Heart right ventricle (tissue), 16 donors: ENCODE measurements around the gene NUF2. TPM values are rescaled to one million over a fixed set of nuclear protein-coding genes. Genes with fewer than 3 reads are reported as not detected.
"Not testable (repeated sequence)": the region's sequence is repeated elsewhere in the genome, so short reads cannot be mapped to it uniquely, and the experiment has no call there.

Experiments
- ATAC-seq, 8 donors: fragments of 200-7000 bp; cut with Tn5 transposase; one replicate each; pipeline ENCODE4 v1.9.1; 2020; ENCODE audit warnings: mild to moderate bottlenecking in 8 of 8, moderate library complexity in 8 of 8, moderate number of reproducible peaks in 1 of 8
- DNase-seq, 2 donors: peaks; one replicate each; pipeline ENCODE4 v3.0.0-alpha.2; 2020
- H3K27ac ChIP-seq, 10 donors: fragments of 200-600 bp; sonication (generic) in 2 of 10; one replicate each; pipeline versions ENCODE4 v1.5.0 to v1.8.0; 2020 to 2022; ENCODE audit warnings: mild to moderate bottlenecking in 3 of 10
- H3K27me3 ChIP-seq, 7 donors: fragments of 200-600 bp; one replicate each; pipeline ENCODE4 v1.8.0; 2021 to 2022; ENCODE audit warnings: mild to moderate bottlenecking in 2 of 7
- H3K36me3 ChIP-seq, 9 donors: fragments of 200-600 bp; sonication (generic) in 1 of 9; one replicate each; pipeline versions ENCODE4 v1.5.0 to v1.8.0; 2020 to 2022; ENCODE audit warnings: mild to moderate bottlenecking in 2 of 9
- H3K4me1 ChIP-seq, 9 donors: fragments of 200-600 bp; sonication (generic) in 1 of 9; one replicate each; pipeline versions ENCODE4 v1.5.0 to v1.8.0; 2020 to 2022; ENCODE audit warnings: mild to moderate bottlenecking in 4 of 9
- H3K4me3 ChIP-seq, 10 donors: fragments of 200-600 bp; sonication (generic) in 2 of 10; one replicate each; pipeline versions ENCODE4 v1.5.0 to v1.8.0; 2020 to 2022; ENCODE audit warnings: mild to moderate bottlenecking in 7 of 10, moderate library complexity in 2 of 10
- H3K9me3 ChIP-seq, 11 donors: fragments of 200-600 bp in 10 of 11; sonication (generic) in 2 of 11; one replicate each; pipeline versions ENCODE4 v1.5.0 to v1.8.0; 2013 to 2022; ENCODE audit warnings: mild to moderate bottlenecking in 2 of 11, control low read depth in 1 of 11, moderate library complexity in 1 of 11
- WGBS, 2 donors: extraction: QIAGEN DNeasy Blood & Tissue Kit; methylation state at CpG; one replicate each; pipeline ENCODE4 v1.1.7; 2013; ENCODE audit warnings: inconsistent platforms in 1 of 2; 5-methylcytosine and 5-hydroxymethylcytosine counted together
- intact Hi-C, 10 donors: fragments of 100-400 bp; cut with DNase I; formaldehyde crosslinking; loops; one replicate each; pipeline versions ENCODE4 v1.11.1 to v1.14.2; 2022
- polyA plus RNA-seq, 2 donors: library from polyadenylated mRNA; stranded (reverse); fragments of 200-250 nt; gene quantifications; one replicate each; pipeline ENCODE4 v1.2.3, GENCODE V29; 2013
- total RNA-seq, 10 donors: library from RNA; stranded (reverse); fragmentation: NEBNext Ultra II Directional in 3 of 10; extraction: Animal tissue kit (Norgen Biotek cat#: 25700) in 3 of 10; gene quantifications; one replicate each; pipeline versions ENCODE4 v1.2.1 to v1.2.4, GENCODE V29; 2021 to 2023
- TF ChIP-seq, protein P1 (sequence below), 9 donors: fragments of 200-600 bp; sonication (generic) in 2 of 9; IDR thresholded peaks; one replicate each; pipeline versions ENCODE4 v1.5.0 to v1.8.0; 2021 to 2022; ENCODE audit warnings: antibody characterized with exemption in 9 of 9, mild to moderate bottlenecking in 5 of 9, moderate library complexity in 1 of 9
- donor health status: Arrhythmogenic right ventricular cardiomyopathy.
- donor health status: ischemic (EF 13 %, LVEDD 7.1; RV severe dilation, severe dysfunction).
- donor health status: healthy with polysubstance abuse.
- donor health status: DM: no; HTN: yes; CAD: no.
- donor health status: DM: no; HTN: no; CAD: no.
- donor health status: ischemic (EF 25% LVEDD 6.9; RV normal size, moderate dysfunction).
- donor health status: ischemic (EF 25% LVEDD 5.7; RV mildly dilated, moderate dysfunction).
- donor health status: healthy.
- donor health status: DM: yes; HTN: yes; CAD: no.
- donor health status: Ischemic cardiomyopathy.
- donor health status: ischemic (EF 35%, LVEDD 5.7; RV mildly dilated, moderate dysfunction).
- donor health status: nonischemic (EF 11% LVEDD 7.7; RV severe dilation, severe dysfunction).
- donor health status: DM: yes; HTN: yes; CAD: no.
- donor health status: PGD.
- donor health status: ischemic (EF 29% LVEDD 5.4; RV normal size, mild dysfunction).
- donor health status: nonischemic (EF 23%, LVEDD 6.1; RV moderate dilation, normal function).

The NUF2 gene
- total and polyA plus RNA-seq, 12 donors: 0.15 to 2.5 (median 0.37) TPM; not detected in 5

DNA sequence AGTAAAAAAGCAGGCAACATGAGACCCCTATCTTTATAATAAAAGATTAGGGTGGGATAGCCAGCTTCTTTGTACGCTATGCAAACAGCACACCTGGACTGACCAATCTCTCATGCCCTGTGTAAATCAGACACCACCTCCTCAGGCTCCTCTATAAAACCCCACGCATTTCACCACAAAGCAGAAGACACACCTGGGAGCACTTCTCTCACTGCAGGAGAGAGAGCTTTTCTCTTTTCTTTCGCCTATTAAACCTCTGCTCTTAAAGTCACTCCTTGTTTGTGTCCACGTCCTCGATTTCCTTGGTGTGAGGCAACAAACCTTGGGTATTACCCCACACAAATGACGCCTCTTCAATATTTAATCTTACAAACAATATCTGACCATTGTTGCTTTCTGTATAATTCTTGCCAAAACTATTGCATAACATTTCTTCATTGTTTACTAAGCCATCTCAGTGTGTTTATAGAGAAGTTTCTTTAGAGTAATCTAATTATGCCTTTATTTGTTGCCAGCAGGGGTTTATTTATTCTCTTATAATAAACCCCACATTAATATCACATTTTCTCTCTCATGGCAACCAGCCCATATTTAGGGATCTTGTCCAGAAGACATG, 31.6 kb upstream of the NUF2 start:
- intact Hi-C loops: no loop called here
- Histone ChIP-seq H3K4me1 (no peaks in the 10 kb centered on the region), H3K36me3 (no peaks in the 10 kb centered on the region), H3K27ac (no peak overlapping the region), H3K9me3 (peaks cover 0 to 4% (median 0%) of the 10 kb centered on the region in 11 donors), H3K4me3 (no peak overlapping the region), H3K27me3 (no peaks in the 10 kb centered on the region)
- ATAC-seq (no peak), DNase-seq (no peak)
- WGBS, 2 donors: 90 to 92% methylated on average over 6 of the region's 6 CpGs
- TF ChIP-seq, protein P1, sequence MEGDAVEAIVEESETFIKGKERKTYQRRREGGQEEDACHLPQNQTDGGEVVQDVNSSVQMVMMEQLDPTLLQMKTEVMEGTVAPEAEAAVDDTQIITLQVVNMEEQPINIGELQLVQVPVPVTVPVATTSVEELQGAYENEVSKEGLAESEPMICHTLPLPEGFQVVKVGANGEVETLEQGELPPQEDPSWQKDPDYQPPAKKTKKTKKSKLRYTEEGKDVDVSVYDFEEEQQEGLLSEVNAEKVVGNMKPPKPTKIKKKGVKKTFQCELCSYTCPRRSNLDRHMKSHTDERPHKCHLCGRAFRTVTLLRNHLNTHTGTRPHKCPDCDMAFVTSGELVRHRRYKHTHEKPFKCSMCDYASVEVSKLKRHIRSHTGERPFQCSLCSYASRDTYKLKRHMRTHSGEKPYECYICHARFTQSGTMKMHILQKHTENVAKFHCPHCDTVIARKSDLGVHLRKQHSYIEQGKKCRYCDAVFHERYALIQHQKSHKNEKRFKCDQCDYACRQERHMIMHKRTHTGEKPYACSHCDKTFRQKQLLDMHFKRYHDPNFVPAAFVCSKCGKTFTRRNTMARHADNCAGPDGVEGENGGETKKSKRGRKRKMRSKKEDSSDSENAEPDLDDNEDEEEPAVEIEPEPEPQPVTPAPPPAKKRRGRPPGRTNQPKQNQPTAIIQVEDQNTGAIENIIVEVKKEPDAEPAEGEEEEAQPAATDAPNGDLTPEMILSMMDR (IDR thresholded peaks at IDR 0.05): no peak

DNA sequence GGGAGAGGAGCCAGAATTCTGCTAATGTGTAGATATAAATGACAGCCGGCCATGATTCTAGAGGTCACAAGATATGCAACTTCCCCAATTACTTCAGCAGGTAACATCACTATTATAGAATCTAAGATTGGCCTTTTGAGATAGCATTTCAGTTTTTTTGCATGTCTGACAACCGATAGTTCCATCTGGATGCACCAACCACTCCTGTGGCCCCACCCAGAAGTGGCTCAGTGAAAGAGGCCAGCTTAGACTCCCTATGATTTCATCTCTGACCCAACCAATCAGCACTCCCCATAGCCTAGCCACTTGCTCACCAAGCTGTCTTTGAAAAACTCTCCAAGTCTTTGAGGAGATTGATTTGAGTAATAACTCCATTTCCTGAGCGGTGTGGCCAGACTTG, 30.3 kb upstream of the NUF2 start:
- 93 to 95% methylated on average over 3 of the region's 3 CpGs for WGBS, 2 donors
- no peak for ATAC-seq
- intact Hi-C loops: no loop called here
- H3K27me3 ChIP-seq: no peaks in the 10 kb centered on the region
- no peak overlapping the region for H3K4me3 ChIP-seq
- H3K9me3 ChIP-seq: peaks cover 0 to 4% (median 0%) of the 10 kb centered on the region in 11 donors
- no peak for DNase-seq
- no peak overlapping the region for H3K27ac ChIP-seq
- H3K36me3 ChIP-seq: no peaks in the 10 kb centered on the region
- TF ChIP-seq, protein P1 (IDR thresholded peaks at IDR 0.05): no peak
- H3K4me1 ChIP-seq: no peaks in the 10 kb centered on the region

DNA sequence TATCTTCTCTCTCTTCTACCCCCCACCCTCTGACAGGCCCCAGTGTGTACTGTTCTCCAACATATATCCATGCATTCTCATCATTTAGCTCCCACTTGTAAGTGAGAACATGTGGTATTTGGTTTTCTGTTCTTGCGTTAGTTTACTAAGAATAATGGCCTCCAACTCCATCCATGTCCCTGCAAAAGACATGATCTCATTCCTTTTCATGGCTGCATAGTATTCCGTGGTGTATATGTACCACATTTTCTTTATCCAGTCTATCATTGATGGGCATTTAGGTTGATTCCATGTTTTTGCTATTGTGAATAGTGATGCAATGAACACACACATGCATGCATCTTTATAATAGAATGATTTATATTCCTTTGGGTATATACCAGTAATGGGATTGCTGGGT, 29.6 kb upstream of the NUF2 start:
- WGBS, 2 donors: 98% methylated on average over 2 of the region's 2 CpGs
- H3K36me3 ChIP-seq, ATAC-seq: not testable (repeated sequence)

DNA sequence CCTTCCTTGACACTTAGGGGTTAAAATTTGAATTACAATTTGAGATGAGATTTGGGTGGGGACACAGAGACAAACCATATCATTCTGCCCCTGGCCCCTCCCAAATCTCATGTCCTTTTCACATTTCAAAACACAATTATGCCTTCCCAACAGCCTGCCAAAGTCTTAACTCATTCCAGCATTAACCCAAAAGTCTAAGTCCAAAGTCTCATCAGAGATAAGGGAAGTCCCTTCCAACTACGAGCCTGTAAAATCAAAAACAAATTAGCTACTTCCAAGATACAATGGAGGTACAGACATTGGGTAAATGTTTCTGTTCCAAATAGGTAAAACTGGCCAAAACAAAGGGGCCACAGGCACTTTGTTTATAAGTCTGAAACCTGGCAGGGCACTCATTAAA, 28.3 kb upstream of the NUF2 start:
- H3K27ac ChIP-seq, H3K36me3 ChIP-seq, H3K27me3 ChIP-seq, intact Hi-C loops, DNase-seq, H3K4me1 ChIP-seq, H3K4me3 ChIP-seq, ATAC-seq, H3K9me3 ChIP-seq: not testable (repeated sequence)
- WGBS, 2 donors: 86 to 94% methylated on average over 1 of the region's 1 CpG

More for the DNA sequence above, 29.6 kb upstream of the NUF2 start:
- intact Hi-C loops, H3K27ac ChIP-seq, H3K4me1 ChIP-seq, H3K4me3 ChIP-seq, DNase-seq, H3K9me3 ChIP-seq, H3K27me3 ChIP-seq: not testable (repeated sequence)

DNA sequence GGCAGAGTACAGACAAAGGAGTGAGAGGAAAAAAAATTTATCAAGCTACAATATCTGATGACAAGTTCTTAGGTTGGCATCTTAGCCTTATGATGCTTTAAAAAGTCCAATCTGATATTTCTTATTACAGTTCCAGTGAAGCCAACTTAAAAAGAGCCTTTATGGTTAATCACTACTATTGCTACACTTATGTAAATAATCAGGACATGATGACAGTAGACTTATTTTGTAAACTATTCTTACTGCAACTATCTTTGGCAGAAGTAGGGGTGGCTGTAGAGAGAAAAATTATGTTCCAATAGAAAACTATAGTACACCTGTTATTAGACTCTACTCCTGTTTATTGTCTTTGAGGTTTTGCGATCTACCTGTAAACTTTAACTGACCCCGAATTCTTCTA, 25.8 kb upstream of the NUF2 start:
- H3K27me3 ChIP-seq: no peaks in the 10 kb centered on the region
- H3K4me3 ChIP-seq: no peak overlapping the region
- no peak overlapping the region for H3K27ac ChIP-seq
- H3K36me3 ChIP-seq: peaks cover 0 to 11% (median 0%) of the 10 kb centered on the region in 9 donors
- H3K9me3 ChIP-seq: peaks cover 0 to 4% (median 0%) of the 10 kb centered on the region in 11 donors
- peaks cover 0 to 10% (median 0%) of the 10 kb centered on the region in 9 donors for H3K4me1 ChIP-seq
- TF ChIP-seq, protein P1 (IDR thresholded peaks at IDR 0.05): no peak
- no peak for DNase-seq
- WGBS, 2 donors: 96 to 97% methylated on average over 2 of the region's 2 CpGs
- intact Hi-C loops: no loop called here
- no peak for ATAC-seq
